Nucleus accumbens (tissue), 56 donors: Measurements from ENCODE around the gene RBM4.
"Not testable (repeated sequence)": the region's sequence is repeated elsewhere in the genome, so short reads cannot be mapped to it uniquely, and the experiment has no call there.

Experiments used
- DNase-seq, 56 donors: peaks; one replicate each; lab custom pipeline; 2025; lab: John Stamatoyannopoulos, UW

Gene RBM4

DNA sequence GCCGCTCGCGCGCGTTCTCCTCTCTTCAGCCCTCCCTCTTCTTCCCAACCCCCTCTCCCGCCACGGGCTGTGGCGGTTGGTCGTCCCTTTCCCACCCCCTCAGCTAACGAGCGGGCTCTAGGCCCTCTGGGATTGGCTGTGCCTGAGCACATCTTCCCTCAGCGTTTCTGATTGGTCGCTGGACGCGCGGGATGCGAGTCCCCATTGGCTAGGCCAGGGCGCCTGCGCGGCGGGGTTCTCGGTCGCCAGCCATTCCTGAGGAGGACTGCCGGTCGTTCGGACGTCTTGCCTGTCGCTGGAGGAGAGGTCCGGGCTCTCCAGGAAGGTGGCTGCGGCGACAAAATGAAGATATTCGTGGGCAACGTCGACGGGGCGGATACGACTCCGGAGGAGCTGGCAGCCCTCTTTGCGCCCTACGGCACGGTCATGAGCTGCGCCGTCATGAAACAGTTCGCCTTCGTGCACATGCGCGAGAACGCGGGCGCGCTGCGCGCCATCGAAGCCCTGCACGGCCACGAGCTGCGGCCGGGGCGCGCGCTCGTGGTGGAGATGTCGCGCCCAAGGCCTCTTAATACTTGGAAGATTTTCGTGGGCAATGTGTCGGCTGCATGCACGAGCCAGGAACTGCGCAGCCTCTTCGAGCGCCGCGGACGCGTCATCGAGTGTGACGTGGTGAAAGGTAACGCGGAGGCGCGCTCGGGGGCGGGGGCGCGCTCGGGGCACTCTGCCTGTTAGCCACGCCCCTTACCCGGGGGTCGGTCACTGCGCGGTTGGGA is 21.9 kb upstream of the RBM4 start, which contains the start of gene RBM14:
Gene RBM14, plus strand, starts transcription at position 252 of the 776 bp plus-strand sequence. Its CDS starts 91 bp downstream, at position 343.
- DNase-seq = peak; percentile 64 to 99 (median 98)

GRCh38 chr11:66617155-66617834 is 21.2 kb upstream of the RBM4 start:
- peak in 7 of 56 donors; percentile 54 to 80 (median 69) for DNase-seq

DNA sequence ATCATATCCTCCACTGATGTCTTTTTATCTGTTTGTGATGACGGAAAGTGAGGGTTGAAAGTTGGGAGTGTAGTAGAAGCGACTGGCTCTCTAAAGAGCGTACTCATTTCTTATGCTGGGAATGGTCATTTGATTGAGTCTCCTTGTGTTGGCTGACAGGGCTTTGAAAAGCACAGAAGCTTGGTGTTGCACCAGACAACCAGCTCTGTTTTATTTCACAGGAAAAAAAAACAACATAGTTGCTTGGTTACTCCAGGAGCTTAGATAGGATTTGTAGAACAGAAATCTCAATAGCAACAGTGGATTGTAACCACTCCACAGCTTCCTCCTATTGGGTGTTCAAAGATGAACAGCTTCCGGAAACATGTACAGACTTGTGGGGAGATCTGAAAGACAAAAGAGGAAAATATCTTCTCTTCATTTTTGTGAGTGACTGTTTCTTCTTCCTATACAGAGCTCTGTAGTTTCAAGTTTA is 19.4 kb upstream of the RBM4 start:
- no peak for DNase-seq

GRCh38 chr11:66624450-66624849 is 14.1 kb upstream of the RBM4 start:
- DNase-seq = no peak

- no peak for DNase-seq
Observed at GRCh38 chr11:66625041-66625751, 13.3 kb upstream of the RBM4 start.

DNA sequence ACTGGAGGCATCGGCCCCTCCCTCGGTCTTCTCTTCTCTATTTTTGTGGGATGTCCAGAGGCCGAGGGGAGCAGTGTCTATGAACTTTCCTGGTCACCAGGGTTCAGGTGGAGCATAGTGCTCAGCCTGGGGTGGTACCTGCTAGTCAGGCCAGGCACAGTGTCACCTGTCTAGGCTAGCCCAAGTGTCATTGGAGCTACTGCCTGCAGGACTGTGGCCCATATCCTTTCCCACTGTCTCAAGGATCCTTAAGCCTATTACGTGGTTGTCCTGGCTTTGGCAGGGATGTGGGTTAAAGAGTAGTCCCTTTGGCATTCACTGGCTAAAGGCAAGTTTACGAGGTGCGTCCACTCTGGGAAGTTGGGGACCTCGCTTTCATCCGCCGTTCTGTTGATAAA is 12.8 kb upstream of the RBM4 start:
- DNase-seq = no peak

- DNase-seq = no peak
Observed at GRCh38 chr11:66626382-66626781, 12.1 kb upstream of the RBM4 start.

DNA sequence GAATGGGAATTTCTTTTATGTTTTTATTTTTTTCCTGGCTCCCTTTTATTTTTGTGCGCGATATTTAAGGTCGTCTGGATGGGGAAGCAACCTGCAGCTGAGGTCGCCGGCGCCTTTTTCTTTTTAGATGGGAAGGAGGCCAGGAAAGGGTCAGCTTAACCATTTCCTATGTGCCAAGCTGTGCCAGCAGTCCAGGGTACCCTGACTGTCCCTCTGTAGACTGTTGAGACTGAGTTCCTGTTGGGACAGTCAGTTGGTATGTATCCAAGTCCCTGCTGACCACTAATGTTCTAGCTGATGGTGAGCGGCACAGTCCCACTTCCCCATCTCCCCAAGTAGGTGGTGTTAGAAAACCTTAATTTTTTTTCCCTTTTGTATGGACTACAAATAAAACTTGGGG is 11.6 kb upstream of the RBM4 start:
- peak in 1 of 56 donors; percentile 12 for DNase-seq

DNA sequence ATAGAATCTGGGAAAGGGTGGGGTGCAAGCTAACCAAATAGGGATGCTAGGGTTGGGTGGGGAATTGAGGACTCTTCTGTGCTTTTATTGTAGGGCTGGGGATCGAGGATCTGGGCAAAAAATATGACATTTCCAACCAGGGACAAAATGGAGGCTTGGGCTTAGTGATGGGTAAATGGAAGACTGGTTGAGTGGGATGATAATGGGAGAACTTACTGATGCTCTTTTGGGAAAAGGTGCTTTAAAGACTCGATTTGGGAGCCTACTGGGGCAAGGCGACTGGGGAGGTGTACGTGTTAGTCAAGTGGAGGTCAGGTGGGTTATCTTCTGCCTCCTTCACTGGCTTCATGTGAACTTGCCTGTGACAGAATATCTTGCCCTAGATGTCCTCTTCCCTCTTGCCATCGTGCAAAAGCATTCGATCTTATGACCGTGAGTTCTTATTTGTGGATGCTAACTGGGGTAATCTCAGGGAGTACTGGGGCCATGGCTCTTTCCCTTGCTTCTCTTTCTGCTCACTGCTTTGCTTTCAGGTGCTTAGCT is 10.4 kb upstream of the RBM4 start:
- DNase-seq = no peak

- no peak for DNase-seq
Observed at GRCh38 chr11:66629356-66629755, 9.1 kb upstream of the RBM4 start.

- DNase-seq = no peak
Observed at GRCh38 chr11:66631883-66632282, 6.6 kb upstream of the RBM4 start.

GRCh38 chr11:66632952-66633351 is 5.6 kb upstream of the RBM4 start:
- no peak for DNase-seq

DNA sequence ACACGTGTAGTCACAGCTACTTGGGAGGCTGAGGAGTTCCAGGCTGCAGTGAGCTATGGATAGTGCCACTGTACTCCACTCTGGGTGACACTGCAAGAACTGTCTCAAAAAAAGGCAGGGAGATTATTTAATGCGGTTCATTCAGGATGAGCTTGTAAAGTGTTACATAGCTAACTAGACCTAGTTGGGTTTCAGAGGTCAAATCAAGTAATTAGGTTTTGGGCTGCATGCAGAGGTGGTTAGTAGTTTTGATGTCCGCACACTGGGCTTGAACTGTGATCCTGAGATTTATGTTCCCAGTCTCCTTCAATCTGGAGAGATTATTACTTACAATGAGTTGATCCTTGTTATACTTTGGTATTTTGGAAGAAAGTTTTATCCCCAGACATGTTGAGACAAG is 2.1 kb upstream of the RBM4 start:
- DNase-seq = no peak

GRCh38 chr11:66637557-66638176 is 836 bp upstream of the RBM4 start:
- DNase-seq = no peak

DNA sequence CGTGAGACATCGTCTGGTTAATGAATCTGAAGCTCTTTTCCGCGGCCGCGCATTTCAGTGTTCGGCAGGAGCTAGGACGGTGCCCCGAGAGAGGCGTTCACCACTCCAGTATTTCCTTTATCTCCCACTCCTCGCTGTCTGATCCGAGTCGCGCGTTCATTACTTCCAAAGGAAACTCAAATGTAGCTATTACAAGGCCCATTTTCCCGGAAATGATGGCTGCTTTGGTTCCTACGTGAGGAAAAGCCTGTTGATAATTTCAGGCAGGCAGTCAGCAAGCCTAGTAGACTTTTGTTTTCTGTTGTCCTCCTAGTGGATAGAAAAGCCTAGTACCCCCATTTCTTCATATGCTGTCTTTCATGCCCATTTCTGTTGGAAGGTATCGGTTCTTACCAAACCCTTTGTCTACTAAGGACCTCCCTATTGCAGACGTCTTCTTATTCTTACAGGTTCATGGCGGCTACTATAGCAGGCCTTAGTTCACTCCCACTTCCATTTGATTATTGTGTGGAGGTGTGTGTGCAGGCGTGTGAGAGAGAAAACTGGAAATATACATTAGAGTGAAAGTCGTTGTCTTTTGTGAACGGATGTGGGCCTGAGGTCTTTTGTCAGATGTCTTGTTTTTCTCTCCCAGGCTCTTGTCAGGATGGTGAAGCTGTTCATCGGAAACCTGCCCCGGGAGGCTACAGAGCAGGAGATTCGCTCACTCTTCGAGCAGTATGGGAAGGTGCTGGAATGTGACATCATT is 737 bp downstream of the RBM4 start:
- peak in 9 of 56 donors; percentile 36 to 70 (median 53) for DNase-seq

GRCh38 chr11:66639814-66640340 is 1.4 kb downstream of the RBM4 start:
- not testable (repeated sequence) for DNase-seq

- no peak for DNase-seq
Observed at GRCh38 chr11:66641834-66642233, 3.3 kb downstream of the RBM4 start.

GRCh38 chr11:66643745-66644437 is 5.4 kb downstream of the RBM4 start:
- no peak for DNase-seq

GRCh38 chr11:66646828-66647227 is 8.3 kb downstream of the RBM4 start:
- no peak for DNase-seq
